PC-9 (cell line): Measurements from ENCODE around the gene CAMTA1.

Source experiments
- CTCF ChIP-seq: fragments of 200-600 bp; sonication (generic); conservative IDR thresholded peaks from 2 replicates; pipeline ENCODE4 v1.6.1; 2017; ENCODE audit warnings: mixed run types, antibody characterized with exemption, mild to moderate bottlenecking, moderate library complexity
- EZH2 ChIP-seq: fragments of 200-600 bp; sonication (generic); IDR thresholded peaks from 2 replicates; pipeline ENCODE4 v1.8.0; 2017; ENCODE audit warnings: antibody characterized with exemption, low read depth

GRCh38 chr1:7146710-7147109, 361.5 kb downstream of the CAMTA1 start:
- TF ChIP-seq CTCF (no peak), EZH2 (no peak)
